NCI-H1930 (cell line): ENCODE data around the gene BMF.
"Not testable (repeated sequence)": the region's sequence is repeated elsewhere in the genome, so short reads cannot be mapped to it uniquely, and the experiment has no call there.

Experiments used
- DNase-seq, 2 experiments: peaks; one replicate each; lab custom pipeline; 2025; lab: John Stamatoyannopoulos, UW

BMF gene

GRCh38 chr15:40128766-40129660, 20.3 kb upstream of the BMF start:
- DNase-seq = no peak

GRCh38 chr15:40125950-40126349, 17.3 kb upstream of the BMF start:
- no peak for DNase-seq

GRCh38 chr15:40124807-40125285, 16.2 kb upstream of the BMF start:
- DNase-seq = not testable (repeated sequence)

GRCh38 chr15:40124333-40124732, 15.7 kb upstream of the BMF start:
- not testable (repeated sequence) for DNase-seq

- DNase-seq = not testable (repeated sequence)
Measured at GRCh38 chr15:40123863-40124262, 15.2 kb upstream of the BMF start.

GRCh38 chr15:40122989-40123388, 14.3 kb upstream of the BMF start:
- not testable (repeated sequence) for DNase-seq

- DNase-seq = no peak
Measured at GRCh38 chr15:40121911-40122638, 13.4 kb upstream of the BMF start.

- DNase-seq = no peak
Measured at GRCh38 chr15:40118473-40118872, 9.8 kb upstream of the BMF start.

- no peak for DNase-seq
Measured at GRCh38 chr15:40115670-40116093, 7.0 kb upstream of the BMF start.

GRCh38 chr15:40115106-40115505, 6.4 kb upstream of the BMF start:
- not testable (repeated sequence) for DNase-seq

- no peak for DNase-seq
Measured at GRCh38 chr15:40114218-40114617, 5.5 kb upstream of the BMF start.

GRCh38 chr15:40112789-40113188, 4.1 kb upstream of the BMF start:
- no peak for DNase-seq

- no peak for DNase-seq
Measured at GRCh38 chr15:40111888-40112287, 3.2 kb upstream of the BMF start.

- no peak for DNase-seq
Measured at GRCh38 chr15:40110866-40111550, 2.3 kb upstream of the BMF start.

GRCh38 chr15:40108061-40108854, 421 bp downstream of the BMF start:
- DNase-seq = no peak

GRCh38 chr15:40106203-40107161, 2.2 kb downstream of the BMF start:
- no peak for DNase-seq

GRCh38 chr15:40105517-40106202, 3.0 kb downstream of the BMF start:
- DNase-seq = no peak

- peak; percentile 35 to 56 for DNase-seq
Measured at GRCh38 chr15:40104865-40105516, 3.7 kb downstream of the BMF start.

- DNase-seq = no peak
Measured at GRCh38 chr15:40104296-40104864, 4.3 kb downstream of the BMF start.
